Endothelial cell of umbilical vein (primary cell): ENCODE data around the gene PRKAG2. TPM values are rescaled to one million over a fixed set of nuclear protein-coding genes. Genes with fewer than 3 reads are reported as not detected.

Experiments used
- BruUV-seq: library from RNA; stranded (reverse); fragments of 400-500 nt; replicated peaks from 2 replicates; lab custom pipeline; 2021; lab: Mats Ljungman, UMichigan
- CTCF ChIA-PET: fragments of 300-600, 350-600 bp; sonication (Branson Sonifier 250); formaldehyde crosslinking; loops from one replicate; lab custom pipeline; 2021; ENCODE audit warnings: antibody characterized with exemption, inconsistent platforms; lab: Charles Lee
- POLR2A ChIA-PET: fragments of 300-600, 350-600 bp; sonication (Branson Sonifier 250); formaldehyde crosslinking; loops from one replicate; lab custom pipeline; 2021; ENCODE audit warnings: antibody characterized with exemption, inconsistent platforms; lab: Charles Lee
- DNase-seq: peaks from one replicate; pipeline ENCODE4 v3.0.0-alpha.2; 2011; ENCODE audit warnings: low read depth, low spot score
- FAIRE-seq: peaks from 2 replicates; lab custom pipeline; 2011; peaks lifted over from hg19 to GRCh38; lab: Jason Lieb, UNC
- H2AFZ ChIP-seq: 2 replicates; pipeline ENCODE4 v1.6.0; 2012; ENCODE audit warnings: low read depth, low read length, control low read depth, inconsistent platforms
- H3K27ac ChIP-seq: 2 replicates; pipeline ENCODE4 v1.5.1; 2011; ENCODE audit warnings: low read depth, mild to moderate bottlenecking, control low read depth, low read length, moderate library complexity; ENCODE audit not compliant: insufficient read depth
- H3K27me3 ChIP-seq, 2 experiments: 2 replicates each; pipeline versions ENCODE4 v1.6.0 to v1.6.1; 2011; ENCODE audit warnings: low read length in 2 of 2, mixed read lengths in 1 of 2; ENCODE audit not compliant: control insufficient read depth in 2 of 2, insufficient read depth in 2 of 2
- H3K36me3 ChIP-seq, 2 experiments: 2 replicates in 1 of 2; 3 replicates in 1 of 2; pipeline ENCODE4 v1.5.1; 2011; ENCODE audit warnings: low read length in 2 of 2, mild to moderate bottlenecking in 1 of 2, moderate library complexity in 1 of 2; ENCODE audit not compliant: control insufficient read depth in 2 of 2, insufficient read depth in 2 of 2; ENCODE audit errors: extremely low read depth in 1 of 2
- H3K4me1 ChIP-seq: 3 replicates; pipeline ENCODE4 v1.5.1; 2011; ENCODE audit warnings: mild to moderate bottlenecking, low read length; ENCODE audit not compliant: control insufficient read depth, insufficient read depth; ENCODE audit errors: extremely low read depth
- H3K4me2 ChIP-seq: 2 replicates; pipeline ENCODE4 v1.6.1; 2011; ENCODE audit warnings: low read length, control low read depth, mixed read lengths; ENCODE audit not compliant: insufficient read depth
- H3K4me3 ChIP-seq, 3 experiments: fragments of 200-600 bp in 1 of 3; sonication (generic), shearing (Covaris generic) in 1 of 3; replicated peaks in 1 of 3; 2 replicates each; pipeline ENCODE4 v1.5.1; 2011 to 2016; ENCODE audit warnings: control low read depth in 3 of 3, low read length in 3 of 3, mild to moderate bottlenecking in 2 of 3, inconsistent platforms in 1 of 3, low read depth in 1 of 3, moderate library complexity in 1 of 3; ENCODE audit not compliant: insufficient read depth in 1 of 3
- H3K79me2 ChIP-seq: 2 replicates; pipeline ENCODE4 v1.6.0; 2012; ENCODE audit warnings: low read length, inconsistent platforms; ENCODE audit not compliant: control insufficient read depth, insufficient read depth
- H3K9ac ChIP-seq: replicated peaks from 2 replicates; pipeline ENCODE3; 2011; ENCODE audit warnings: low read length, control low read depth; ENCODE audit not compliant: insufficient read depth; ENCODE audit errors: extremely low read depth
- H3K9me1 ChIP-seq: replicated peaks from 3 replicates; pipeline ENCODE4 v1.6.0; 2011; ENCODE audit warnings: mild to moderate bottlenecking, low read length; ENCODE audit not compliant: control insufficient read depth, insufficient read depth; ENCODE audit errors: extremely low read depth
- H3K9me3 ChIP-seq: replicated peaks from 2 replicates; pipeline ENCODE4 v1.5.1; 2012; ENCODE audit warnings: low read length, inconsistent platforms; ENCODE audit not compliant: control insufficient read depth, insufficient read depth
- H4K20me1 ChIP-seq: replicated peaks from 2 replicates; pipeline ENCODE3; 2011; ENCODE audit warnings: mild to moderate bottlenecking, low read length; ENCODE audit not compliant: control insufficient read depth, insufficient read depth; ENCODE audit errors: extremely low read depth
- EZH2 ChIP-seq: IDR thresholded peaks from 2 replicates; pipeline ENCODE4 v1.6.1; 2012; ENCODE audit warnings: borderline replicate concordance, low read depth, mild to moderate bottlenecking, moderate library complexity, low read length, inconsistent platforms; ENCODE audit not compliant: severe bottlenecking
- GATA2 ChIP-seq: IDR thresholded peaks from 2 replicates; pipeline ENCODE4 v1.7.0; 2011; ENCODE audit warnings: low read depth, mild to moderate bottlenecking, moderate library complexity, mixed read lengths, low read length; ENCODE audit not compliant: insufficient read length, insufficient read depth
- JUN ChIP-seq: IDR thresholded peaks from 2 replicates; pipeline ENCODE4 v1.6.1; 2011; ENCODE audit warnings: borderline replicate concordance, low read depth; ENCODE audit not compliant: insufficient read length, insufficient read depth
- POLR2AphosphoS5 ChIP-seq: IDR thresholded peaks from 2 replicates; pipeline ENCODE4 v1.6.1; 2012; ENCODE audit warnings: low read depth, mild to moderate bottlenecking, control low read depth, low read length, moderate library complexity; ENCODE audit not compliant: insufficient read depth
- dilution Hi-C: fragments of 300-500 bp; cut with MboI; formaldehyde crosslinking; loops from one replicate; pipeline ENCODE4 v1.15.0; 2019; ENCODE audit warnings: low sequenced_read_pairs; ENCODE audit not compliant: extremely low pct_ligation_motif_present
- intact Hi-C: fragments of 100-400 bp; cut with micrococcal nuclease; formaldehyde crosslinking; loops from one replicate; pipeline ENCODE4 v1.10.0; 2022
- polyA plus RNA-seq, 4 experiments: library from polyadenylated mRNA; depleted of rRNA in 3 of 4; stranded (reverse) in 3 of 4; unstranded in 1 of 4; fragments of >200 nt; gene quantifications; 2 replicates each; pipeline versions ENCODE4 v1.2.1 to v1.2.3, GENCODE V29; 2011 to 2012; ENCODE audit warnings: missing spikeins in 1 of 4
- total RNA-seq: library from RNA; stranded (reverse); gene quantifications from 2 replicates; pipeline ENCODE4 v1.2.3, GENCODE V29; 2021
- TF ChIP-seq, protein P1 (sequence below): IDR thresholded peaks from 2 replicates; pipeline ENCODE4 v1.6.1; 2011; ENCODE audit not compliant: insufficient read depth, insufficient read length
- TF ChIP-seq, protein P2 (sequence below), 2 donors: IDR thresholded peaks; 1 replicate in 1 of 2; 2 replicates in 1 of 2; pipeline ENCODE4 v1.5.1; 2011; ENCODE audit warnings: low read length in 2 of 2, mild to moderate bottlenecking in 2 of 2, moderate library complexity in 2 of 2, control low read depth in 1 of 2, inconsistent platforms in 1 of 2, low read depth in 1 of 2; ENCODE audit not compliant: insufficient read depth in 1 of 2; ENCODE audit errors: extremely low read depth in 1 of 2

PRKAG2 gene
- total and polyA plus RNA-seq, 2 donors (not counting 3 experiments of a cell fraction or from before 2014, with no cell fraction given), result 19.3 to 51.5 TPM

DNA sequence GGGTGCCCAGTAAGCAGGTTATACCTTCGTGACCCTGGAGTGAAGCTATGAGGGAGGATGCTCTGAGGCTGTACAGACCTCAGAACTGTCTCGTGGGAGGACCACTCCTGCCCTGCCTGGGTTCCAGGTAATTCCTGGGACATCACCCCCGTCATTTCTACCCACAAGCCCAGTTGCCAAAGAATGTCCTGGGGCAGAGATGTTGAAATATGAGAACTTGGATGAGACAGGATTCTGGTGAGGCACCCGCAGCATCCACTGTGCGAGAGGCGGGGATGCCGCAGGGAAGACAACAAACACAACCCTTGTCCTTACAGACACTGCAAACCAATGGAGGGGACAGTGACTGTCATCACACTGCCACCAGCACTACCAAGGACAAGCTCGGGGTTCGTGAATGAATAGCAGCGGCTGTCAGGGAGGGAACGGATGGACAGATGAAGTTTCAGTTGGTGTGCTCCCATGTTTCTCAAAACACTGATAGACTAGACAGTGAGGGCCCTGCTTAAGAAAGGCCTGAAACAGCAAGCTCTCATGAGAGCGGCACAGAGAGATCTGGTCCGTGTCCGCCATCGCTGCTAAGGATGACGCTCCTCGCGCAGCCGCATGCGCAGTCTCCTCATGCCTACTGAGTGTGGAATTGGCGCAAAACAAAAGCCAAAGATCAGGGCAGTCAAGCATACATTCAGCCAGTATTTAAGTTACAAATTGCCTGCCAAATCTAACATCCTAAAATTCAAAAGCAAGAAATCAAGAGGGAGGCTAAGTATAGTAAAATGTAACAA, 275.2 kb downstream of the PRKAG2 start:
- dilution Hi-C loops (no loop called here), intact Hi-C loops (loop anchor here (2.0 kb wide), 1 partner anchor 23 kb away; no protein-coding TSS in a partner anchor)
- Histone ChIP-seq H3K4me1 (peaks cover 37% of the 10 kb centered on the region), H3K9ac (no peak overlapping the region), H2AFZ (no peak overlapping the region), H3K27ac (no peak overlapping the region), H3K4me2 (no peak overlapping the region), H3K9me3 (no peaks in the 10 kb centered on the region), H3K79me2 (peaks cover 53% of the 10 kb centered on the region), H3K36me3 (no peaks in the 10 kb centered on the region), H4K20me1 (no peaks in the 10 kb centered on the region), H3K4me3 (no peak overlapping the region), H3K9me1 (no peaks in the 10 kb centered on the region), H3K27me3 (no peaks in the 10 kb centered on the region)
- POLR2A ChIA-PET, result no interaction called here
- DNase-seq, result no peak
- CTCF ChIA-PET, result interaction anchor here (1.9 to 2.3 kb wide), 4 partner anchors 10 to 158 kb away, joined by 5 to 9 read pairs (median 6); no protein-coding TSS in a partner anchor
- BruUV-seq, result no TSS peak
- no peak for TF ChIP-seq JUN
- TF ChIP-seq POLR2AphosphoS5, result no peak
- TF ChIP-seq, protein P1, sequence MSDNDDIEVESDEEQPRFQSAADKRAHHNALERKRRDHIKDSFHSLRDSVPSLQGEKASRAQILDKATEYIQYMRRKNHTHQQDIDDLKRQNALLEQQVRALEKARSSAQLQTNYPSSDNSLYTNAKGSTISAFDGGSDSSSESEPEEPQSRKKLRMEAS, result no peak
- TF ChIP-seq, protein P2, sequence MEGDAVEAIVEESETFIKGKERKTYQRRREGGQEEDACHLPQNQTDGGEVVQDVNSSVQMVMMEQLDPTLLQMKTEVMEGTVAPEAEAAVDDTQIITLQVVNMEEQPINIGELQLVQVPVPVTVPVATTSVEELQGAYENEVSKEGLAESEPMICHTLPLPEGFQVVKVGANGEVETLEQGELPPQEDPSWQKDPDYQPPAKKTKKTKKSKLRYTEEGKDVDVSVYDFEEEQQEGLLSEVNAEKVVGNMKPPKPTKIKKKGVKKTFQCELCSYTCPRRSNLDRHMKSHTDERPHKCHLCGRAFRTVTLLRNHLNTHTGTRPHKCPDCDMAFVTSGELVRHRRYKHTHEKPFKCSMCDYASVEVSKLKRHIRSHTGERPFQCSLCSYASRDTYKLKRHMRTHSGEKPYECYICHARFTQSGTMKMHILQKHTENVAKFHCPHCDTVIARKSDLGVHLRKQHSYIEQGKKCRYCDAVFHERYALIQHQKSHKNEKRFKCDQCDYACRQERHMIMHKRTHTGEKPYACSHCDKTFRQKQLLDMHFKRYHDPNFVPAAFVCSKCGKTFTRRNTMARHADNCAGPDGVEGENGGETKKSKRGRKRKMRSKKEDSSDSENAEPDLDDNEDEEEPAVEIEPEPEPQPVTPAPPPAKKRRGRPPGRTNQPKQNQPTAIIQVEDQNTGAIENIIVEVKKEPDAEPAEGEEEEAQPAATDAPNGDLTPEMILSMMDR (IDR thresholded peaks at IDR 0.05; ENCODE audit: extremely low read depth in 1 of 2, insufficient read depth in 1 of 2, low read depth in 1 of 2, low read length in 2 of 2), result no peak
- TF ChIP-seq EZH2, result no peak
- TF ChIP-seq GATA2, result no peak
- no peak for FAIRE-seq
